ENCODE measurements around the gene BRK1.

DNA sequence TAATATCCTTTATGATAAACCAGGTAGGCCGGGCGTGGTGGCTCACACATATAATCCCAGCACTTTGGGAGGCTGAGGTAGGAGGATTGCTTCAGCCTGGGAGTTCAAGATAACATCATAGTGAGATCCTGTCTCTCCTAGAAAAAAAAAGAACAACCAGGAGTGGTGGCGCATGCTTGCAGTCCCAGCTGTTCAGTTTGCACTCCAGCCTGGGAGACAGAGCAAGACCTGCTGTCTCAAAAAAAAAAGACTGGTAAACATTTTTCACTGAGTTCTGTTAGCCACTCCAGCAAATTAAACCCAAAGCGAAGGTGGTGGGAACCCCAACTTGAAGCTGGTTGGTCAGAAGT lies 39.6 kb downstream of the BRK1 start:
- TF ChIP-seq, protein P1, sequence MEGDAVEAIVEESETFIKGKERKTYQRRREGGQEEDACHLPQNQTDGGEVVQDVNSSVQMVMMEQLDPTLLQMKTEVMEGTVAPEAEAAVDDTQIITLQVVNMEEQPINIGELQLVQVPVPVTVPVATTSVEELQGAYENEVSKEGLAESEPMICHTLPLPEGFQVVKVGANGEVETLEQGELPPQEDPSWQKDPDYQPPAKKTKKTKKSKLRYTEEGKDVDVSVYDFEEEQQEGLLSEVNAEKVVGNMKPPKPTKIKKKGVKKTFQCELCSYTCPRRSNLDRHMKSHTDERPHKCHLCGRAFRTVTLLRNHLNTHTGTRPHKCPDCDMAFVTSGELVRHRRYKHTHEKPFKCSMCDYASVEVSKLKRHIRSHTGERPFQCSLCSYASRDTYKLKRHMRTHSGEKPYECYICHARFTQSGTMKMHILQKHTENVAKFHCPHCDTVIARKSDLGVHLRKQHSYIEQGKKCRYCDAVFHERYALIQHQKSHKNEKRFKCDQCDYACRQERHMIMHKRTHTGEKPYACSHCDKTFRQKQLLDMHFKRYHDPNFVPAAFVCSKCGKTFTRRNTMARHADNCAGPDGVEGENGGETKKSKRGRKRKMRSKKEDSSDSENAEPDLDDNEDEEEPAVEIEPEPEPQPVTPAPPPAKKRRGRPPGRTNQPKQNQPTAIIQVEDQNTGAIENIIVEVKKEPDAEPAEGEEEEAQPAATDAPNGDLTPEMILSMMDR (IDR thresholded peaks at IDR 0.05), result no peak
- TF ChIP-seq EZH2 (IDR thresholded peaks at IDR 0.05; ENCODE audit: borderline replicate concordance, insufficient read depth, low read depth, low read length, poor library complexity, severe bottlenecking), result no peak
